NCI-H1092 (cell line): Measurements from ENCODE around the gene ASPDH.

Experiments
- DNase-seq: peaks from one replicate; lab custom pipeline; 2025; lab: John Stamatoyannopoulos, UW

Gene ASPDH

DNA sequence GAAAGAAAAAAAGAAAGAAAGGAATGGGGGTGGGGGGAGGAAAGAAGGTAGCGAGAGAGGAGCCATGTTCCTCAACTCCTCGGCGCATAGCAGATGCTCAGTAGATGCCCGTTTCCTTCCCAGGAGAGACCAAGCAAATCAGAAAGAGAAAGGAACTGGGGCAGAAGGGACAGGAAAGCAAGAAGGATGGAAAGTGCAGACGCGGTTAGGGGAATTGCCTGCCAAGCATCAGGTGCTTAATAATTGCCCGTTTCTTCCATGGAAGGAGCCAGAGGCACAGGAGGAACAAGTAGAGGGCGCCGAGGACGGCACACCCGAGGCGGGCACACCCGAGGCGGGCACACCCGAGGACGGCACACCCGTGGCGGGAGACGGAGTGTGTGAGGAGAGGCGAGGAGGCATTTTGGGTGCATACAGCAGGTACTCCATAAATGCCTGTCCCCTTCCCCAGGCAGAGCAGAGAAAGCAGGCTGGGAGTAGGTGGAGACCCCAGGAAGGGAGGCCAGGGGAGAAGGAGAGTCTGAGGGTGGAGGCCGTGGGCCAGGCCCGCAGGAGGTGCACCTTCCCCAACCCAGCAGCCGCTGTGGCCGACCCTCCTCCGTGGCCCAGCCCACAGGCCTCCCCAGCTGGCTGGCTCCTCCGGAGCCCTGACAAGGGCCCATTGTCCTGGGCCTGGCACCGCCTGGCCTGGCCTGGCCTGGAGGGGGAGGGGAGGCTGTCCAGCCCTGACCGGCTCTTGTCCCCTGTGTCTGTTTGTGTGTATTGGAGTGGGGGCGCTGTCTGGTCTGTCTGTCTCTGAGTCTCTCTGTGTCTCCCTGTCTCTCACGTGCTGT, 17.3 kb downstream of the ASPDH start:
- no peak for DNase-seq

DNA sequence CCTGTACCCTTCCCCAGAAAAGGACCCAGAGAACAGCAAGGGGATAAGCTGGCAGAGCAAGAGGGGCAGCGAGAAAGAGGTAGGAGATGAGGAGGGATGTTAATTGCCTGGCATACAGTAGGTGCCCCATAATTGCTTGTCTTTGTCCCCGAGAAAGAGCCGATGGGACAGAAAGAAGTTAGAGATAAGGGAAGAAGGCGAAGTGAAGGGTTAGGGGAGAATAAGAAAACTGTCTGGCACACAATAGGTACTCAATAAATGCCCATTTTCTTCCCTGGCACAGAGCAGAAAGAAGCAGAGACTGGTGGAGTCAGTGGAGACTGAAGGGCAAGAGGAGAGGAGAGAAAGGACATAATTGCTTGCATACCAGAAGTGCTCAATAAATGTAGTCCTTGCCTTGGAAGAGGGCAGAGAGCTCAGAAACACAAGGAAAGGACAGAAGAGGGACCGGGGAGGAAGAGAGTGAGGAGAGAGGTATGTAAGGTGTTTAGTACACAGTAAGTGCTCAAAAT, 18.6 kb downstream of the ASPDH start:
- DNase-seq: no peak

DNA sequence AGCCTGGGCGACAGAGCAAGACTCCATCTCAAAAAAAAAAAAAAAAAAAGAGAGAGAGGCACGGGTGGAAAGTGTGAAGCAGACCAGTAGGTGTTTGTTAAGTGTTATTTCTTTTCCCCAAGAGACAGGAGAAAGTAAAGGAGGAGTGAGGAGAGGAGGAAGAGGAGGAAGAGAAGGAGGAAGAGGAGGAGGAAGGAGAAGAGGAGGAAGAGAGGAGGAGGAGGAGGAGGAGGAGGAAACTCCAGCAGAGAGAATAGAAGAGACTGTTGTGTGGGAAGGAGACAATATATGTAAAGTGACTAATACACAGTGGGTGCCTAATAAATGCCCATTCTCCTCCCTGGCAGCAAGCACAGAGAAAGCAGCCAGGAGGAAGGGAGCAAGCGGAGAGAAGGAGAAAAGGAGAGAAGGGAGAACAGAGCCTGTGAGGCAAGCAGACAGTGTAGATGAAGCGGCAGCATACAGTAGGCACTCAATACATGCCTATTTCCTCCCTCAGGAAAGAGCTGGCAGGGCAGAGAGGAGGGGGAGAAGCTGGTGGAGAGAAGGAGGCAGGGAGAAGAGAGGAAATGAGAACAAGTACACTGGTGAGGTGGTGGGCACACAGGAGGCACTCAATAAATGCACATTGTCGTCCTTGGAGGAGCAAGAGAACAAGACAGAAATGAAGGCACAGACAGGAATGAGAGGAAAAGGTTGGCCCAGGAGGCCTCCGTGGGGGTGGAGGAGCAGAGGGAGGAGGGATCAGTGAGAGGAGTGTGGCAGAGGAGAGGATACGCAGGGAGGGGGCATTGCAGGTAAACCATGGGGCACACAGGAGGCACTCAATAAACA, 19.3 kb downstream of the ASPDH start:
- no peak for DNase-seq

DNA sequence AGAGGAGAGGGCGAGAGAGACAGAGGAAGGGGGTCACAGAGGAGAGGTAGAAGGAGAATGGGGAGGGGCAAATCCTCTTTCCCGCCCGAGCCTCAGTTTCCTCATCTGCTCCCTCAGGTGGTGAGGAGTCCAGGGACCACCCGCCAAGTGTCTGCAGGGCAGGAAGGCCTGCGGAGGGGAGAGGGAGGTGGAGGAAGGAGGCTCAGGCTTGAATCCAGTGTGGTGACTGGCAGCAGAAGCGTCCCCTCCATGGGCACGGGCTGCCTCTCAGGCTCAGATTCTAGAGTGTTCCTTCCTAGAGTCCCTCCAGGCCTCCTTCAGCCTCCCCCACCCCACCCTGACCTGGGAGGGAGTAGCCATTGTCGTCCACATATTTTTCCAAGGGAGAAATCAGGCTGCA, 20.5 kb downstream of the ASPDH start:
- no peak for DNase-seq

DNA sequence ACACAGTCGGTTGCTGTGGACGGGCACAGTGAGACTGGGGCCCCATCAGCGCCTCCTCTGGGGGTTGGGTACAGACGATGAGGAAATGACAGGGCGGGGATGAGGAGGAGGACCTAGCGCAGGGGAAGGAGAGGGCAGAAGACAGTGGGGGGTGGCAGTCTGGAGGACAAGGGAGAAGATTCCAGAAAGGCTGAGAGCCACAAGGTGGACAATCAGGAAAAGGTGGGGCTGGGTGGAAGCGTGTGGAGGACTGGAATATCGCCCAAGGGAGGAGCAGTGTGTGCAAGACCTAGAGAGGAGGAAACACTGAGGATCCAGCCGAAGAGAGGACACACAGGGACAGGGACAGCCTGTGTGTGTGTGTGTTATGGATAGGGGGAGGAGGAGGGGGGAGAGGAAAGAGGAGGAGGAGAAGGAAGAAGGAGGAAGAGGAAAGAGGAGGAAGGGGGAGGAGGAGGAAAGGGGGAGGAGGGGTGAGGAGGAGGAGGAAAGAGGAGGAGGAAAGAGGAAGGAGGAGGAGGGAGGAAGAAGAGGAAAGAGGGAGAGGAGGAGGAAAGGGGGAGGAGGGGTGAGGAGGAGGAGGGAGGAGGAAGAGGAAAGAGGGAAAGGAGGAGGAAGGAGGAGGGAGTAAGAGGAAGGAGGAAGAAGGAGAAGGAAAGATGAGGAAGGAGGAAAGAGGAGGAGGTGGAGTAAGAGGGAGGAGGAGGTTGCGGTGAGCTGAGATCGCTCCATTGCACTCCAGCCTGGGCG, 21.2 kb downstream of the ASPDH start:
- no peak for DNase-seq

DNA sequence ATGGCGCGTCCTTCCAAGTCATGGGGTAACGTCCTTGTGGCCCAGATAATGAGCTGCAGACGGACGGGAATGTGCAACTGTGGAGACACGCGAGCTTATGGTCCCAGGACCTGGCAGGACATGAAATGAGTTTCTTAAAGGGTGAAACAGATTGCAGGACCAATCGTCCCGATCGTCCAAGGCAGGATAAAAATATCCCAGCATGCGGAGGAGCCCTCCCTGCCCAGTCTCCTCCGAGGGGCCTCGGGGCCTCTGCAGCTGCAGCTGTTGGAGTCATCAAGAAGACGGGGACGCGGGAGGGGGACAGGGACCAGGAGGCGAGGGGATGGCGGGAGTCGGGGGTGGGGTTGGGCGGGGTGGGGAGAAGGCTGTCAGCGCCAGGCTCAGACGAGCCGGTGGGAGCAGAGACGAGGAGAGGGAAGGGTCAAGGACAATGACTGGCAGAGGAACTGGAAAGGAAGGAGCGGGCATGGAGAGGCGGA, 22.7 kb downstream of the ASPDH start:
- no peak for DNase-seq

DNA sequence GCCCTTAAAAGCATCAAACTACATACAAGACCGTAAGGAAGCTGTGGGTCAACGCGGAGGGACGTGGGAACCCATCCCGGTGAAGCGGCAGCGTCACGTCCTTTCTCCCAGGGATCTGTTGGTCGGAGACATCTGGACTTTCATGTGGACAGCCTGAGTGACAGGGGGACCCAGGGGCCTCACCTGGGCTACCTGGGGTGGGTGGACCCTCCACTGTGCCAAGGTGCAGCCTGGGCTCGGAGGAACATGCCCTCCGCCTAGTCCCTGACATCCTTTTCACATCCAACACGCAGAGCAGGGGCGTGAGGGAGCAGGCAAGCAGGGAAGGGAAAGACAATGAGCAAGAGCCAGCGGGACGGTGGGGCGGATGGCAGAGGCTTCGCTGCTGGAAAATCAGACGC, 23.3 kb downstream of the ASPDH start:
- DNase-seq: no peak

DNA sequence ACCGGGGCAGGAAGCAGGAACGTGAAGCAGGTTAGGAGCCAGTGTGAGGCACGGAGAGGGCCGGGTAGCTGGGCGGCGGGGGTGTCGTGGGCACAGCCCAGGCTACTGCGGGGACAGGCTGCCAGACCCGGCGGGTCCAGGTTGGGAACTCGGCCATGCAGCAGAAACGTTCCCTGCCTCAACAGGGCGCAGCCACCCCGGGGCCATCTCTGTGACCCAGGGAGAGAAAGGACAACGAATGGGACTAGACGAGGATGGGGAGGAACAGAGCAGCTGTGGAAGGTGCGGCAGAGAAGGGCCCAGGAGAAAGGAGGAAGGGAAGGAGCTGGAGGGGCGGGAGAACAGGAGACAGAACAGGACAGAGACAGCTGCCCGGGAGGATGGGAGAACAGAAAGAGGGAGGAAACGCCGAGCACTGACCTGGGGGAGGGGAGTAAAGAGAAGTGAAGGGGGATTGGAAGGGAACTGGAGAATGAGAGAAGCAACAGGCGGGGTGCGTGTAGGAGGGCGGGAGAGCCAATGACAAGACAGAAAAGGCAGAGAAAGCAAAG, 24.2 kb downstream of the ASPDH start:
- no peak for DNase-seq

DNA sequence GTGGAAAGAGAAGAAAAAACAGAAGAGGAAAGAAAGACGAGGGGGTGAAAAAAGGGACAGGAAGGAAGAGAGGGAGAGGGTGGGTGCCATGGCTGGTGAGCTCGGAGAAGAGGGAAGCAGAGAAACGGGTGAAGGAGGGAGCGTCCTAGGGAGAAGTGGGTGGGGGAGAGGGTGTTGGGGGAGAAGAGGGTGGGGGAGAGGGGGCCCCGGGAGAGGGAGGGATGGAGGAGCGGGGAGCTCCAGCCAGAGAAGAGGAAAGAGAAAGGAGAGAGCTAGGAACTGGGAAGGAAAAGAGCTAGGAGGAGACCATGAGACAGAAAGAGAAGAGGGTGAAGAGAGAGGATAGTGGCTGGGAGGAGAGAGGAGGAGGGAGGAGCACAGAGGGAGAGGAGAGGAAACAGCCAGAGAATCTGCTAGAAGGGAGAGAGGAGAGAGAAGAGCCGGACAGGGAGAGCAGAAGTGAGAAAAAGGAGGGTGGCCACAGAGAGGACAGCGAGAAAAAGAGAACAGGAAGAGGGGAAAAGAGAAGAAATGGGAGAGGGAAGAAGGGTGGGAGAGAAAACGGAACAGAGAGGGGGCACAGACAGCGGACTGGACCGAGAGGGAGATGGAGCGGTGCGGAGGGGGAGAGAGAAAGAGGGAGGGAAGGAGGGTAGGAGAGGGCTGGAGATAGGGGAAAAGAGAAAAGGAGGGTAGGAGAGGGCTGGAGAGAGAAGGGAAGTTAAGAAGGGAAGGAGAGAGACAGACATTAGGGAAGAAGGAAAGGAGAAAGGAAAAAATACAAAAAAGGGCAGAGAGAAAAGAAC, 25.1 kb downstream of the ASPDH start:
- DNase-seq: no peak

DNA sequence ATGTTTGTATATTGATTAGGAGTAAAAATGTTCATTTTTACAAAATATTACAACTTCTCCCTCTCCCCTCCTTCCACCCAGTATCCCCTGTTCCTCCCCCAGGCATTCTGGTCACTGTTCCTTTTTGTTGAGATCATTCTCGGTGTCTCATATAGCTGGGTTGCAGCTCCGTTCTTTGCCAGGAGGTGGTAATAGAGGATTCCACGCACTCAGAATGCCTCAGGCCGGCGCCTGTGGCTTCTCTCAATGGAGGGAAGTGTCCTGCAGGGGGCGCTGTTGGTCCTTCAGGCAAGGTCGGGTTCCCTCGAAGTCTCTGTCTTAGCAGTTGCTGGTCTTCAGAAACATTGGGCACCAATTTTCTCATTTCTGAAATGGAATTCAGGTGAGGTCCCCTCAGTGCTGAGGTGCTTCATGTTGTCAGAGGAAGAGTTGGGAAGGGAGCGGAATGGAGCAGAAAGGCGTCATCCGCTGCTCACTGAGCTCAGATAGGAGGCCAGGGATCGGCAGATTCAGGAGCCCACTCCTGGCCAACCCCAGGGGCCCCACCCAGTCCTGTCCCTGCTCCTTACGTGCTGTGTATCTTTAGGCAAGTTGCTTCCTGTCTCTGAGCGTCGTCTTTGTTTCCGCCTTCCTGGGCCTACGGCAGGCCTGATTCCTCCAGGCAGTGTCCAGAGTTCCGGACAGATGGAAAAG, 26.7 kb downstream of the ASPDH start:
- DNase-seq: no peak

DNA sequence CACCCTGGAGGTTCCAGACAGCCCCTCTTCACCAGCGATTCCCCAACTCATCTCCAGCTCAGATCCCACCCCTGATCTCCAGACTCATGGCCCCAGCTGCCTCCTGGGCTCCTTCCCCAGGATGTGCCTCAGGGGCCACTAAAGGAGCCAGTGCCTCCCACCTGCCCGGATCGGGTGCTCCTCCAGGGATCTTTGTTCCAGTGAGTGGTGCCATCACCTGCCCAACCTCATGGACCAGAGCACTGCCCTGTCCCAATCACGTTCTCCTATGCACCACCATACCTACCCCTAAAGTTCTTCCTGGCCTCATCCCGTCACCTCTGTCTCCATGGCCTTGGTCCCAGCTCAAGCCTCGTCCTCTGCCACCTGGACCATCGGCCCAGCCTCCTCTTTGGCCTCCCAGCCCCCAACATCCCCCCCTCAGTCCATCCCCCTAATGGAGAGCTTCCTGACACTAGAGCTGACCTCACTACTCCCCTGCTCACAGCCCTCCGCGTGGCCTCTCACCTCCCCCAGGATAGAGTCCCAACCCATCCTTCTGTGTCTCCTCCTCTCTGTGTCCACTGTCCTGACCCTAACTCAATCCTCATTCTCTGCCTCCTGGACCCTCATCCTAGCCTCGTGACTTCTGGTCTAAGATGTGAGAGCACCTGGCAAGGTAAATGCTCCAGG, 28.3 kb downstream of the ASPDH start:
- no peak for DNase-seq

DNA sequence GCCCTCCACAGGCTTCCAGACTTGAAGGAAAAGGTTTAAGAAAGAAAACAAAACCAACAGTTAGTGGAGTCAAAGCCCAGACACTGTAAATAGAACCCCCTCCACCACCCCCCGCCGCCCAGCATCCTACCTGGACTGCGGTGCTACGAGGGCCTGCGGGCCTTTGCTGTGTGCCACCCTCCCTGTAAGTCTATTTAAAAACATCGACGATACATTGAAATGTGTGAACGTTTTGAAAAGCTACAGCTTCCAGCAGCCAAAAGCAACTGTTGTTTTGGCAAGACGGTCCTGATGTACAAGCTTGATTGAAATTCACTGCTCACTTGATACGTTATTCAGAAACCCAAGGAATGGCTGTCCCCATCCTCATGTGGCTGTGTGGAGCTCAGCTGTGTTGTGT, 30.8 kb downstream of the ASPDH start:
- no peak for DNase-seq

DNA sequence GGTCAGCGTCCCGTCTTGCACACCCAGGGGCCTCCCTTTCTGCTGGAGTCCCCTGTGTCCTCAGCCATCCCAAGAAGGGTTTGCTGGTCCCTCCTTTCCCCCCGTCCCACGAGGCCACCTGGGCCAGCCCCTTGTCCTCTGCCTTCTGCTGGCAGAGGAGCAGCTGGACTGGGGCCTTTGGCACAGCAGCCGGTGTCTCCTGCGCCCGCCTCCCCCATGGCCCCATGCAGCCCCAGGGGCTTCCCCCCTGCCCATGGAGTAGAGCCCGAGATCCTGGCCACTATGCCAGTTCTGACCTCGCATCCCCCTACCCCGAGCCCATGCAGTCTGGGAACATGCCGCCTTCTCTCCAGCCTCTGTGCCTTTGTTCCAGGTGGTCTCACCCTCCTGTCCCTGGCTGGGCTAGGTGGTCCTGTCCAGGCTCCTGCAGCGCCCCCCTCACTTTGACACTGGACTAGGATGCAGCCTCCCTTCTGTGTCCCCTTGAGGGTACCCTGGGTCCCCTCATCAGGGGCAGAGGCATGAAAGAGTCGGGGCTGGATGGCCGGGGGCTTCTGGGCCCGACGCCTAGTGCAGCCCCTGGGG, 31.4 kb downstream of the ASPDH start:
- DNase-seq: no peak

DNA sequence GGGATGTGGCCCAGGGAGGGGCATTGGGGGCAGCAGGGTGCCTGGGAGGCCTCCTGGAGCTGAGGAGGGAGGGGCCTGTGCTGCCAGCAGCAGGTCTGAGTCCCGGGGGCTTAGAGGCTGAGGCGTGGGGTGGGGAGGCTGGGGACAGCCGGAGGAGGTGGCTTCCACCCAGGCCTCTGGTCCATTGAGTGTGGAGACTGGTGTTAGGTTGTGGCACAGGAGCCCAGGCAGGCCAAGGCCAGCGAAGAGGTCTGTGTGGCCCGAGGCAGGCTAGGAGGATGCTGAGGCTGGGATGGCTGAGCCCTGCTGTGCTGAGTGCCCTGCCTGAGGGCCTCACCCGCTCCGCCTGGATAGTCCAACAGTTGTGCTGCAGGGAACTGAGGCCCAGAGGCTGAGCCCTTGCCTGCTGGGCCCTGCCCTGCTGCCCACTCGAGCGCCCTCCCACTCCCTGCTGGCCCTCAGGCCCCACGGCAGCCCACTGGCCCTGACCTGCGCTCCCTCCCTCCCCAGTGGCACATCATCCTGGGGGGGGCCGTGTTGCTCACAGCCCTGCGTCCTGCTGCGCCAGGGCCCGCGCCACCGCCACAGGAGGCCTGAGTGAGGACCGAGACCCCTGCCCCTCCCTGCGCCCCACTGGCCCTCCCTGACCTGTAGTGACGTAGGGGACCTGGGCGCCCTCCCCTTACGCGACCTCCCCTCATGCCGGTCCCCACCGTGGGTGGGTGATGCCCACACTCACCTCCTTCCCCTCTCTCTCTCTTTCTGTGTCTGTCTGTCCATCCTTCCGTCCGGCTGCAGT, 32.2 kb downstream of the ASPDH start:
- no peak for DNase-seq

DNA sequence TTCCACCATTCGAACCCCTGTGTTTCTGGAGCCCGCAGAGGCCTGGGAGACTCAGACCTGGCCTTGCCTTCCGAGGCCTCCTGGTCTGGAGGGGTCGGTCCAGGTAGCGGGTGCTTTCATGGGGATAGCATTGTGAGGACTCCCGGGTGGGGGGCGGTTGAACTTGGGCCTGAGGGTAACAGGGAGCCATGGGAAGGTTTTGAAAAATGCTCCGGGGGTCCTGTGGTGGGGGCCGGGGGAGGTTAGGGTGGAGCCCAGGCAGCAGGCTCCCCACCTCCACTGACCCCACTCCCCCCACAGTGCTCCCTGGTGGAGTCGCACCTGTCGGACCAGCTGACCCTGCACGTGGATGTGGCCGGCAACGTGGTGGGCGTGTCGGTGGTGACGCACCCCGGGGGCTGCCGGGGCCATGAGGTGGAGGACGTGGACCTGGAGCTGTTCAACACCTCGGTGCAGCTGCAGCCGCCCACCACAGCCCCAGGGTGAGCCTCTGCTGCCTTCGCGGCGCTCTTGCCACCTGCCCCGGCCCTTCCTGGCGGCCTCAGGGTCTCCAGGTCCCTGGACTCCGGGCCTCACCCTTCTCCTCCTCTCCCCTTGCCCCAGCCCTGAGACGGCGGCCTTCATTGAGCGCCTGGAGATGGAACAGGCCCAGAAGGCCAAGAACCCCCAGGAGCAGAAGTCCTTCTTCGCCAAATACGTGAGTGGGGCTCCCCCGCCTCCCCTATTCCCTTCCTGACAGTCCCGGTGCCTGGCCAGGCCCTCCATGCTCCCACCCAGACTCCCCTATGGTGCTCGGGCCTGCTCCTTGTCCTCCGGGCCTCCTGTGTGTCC, 33.2 kb downstream of the ASPDH start:
- DNase-seq: no peak

DNA sequence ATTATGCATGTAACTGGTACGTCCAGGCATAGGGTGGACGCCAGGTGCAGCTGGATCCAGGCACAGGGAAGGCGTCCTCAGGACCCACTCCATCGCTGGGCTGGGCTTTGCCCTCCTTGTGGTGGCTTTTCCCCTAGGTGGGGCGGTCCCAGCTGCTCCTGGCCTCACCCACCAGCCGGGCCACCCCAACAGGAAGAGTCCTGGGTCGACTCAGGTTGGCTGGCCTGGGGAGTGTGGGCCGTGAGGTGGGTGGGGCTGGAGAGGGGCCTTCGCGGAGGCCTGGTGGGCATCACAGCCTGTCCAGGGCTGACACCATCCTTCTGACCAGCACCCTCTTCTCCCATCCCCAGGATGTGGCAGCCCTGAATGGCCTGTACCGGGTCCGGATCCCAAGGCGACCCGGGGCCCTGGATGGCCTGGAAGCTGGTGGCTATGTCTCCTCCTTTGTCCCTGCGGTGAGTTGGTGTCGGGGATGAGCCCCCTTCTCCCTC, 33.9 kb downstream of the ASPDH start:
- DNase-seq: no peak

DNA sequence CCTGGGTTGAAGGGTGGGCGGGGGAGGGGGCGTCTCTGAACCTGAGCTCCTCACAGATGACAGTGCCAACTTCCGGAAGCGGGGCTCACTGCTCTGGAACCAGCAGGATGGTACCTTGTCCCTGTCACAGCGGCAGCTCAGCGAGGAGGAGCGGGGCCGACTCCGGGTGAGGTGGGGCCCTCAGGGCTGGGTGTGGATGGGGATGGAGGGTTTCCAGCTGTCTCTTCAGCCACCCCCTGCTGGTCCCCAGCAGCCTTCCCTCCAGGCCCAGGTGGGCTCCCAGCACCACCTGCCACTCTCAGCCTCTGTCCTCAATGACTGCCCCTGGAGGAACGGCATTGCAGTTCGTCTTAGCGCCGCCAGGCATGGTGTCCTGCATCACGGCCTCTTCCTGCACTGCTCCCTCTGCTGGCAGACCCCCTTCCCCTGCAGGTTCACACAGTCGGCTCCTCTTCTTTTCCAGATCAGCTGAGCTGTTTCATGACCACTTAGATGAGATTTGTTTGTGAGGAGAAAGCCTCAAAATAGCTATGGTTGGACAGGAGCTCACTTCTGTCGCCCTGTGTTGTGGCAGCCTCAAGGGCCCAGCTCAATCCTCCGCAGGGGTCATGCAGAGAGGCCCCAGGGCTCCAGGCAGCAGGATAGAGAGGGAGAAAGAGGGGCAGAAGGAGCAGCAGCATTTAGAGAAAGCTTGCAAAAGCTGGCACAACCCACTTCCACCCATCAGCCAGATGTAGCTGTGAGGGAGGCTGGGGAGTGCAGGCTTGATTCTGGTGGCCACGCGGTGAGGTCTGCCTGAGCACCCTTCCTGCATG, 34.6 kb downstream of the ASPDH start:
- DNase-seq: no peak
